ENCODE measurements around the gene HECA.

- TF ChIP-seq CTCF (IDR thresholded peaks at IDR 0.05) (no peak), TEAD4 (CRISPR knock-in tag; IDR thresholded peaks at IDR 0.05) (no peak), SP1 (CRISPR knock-in tag; conservative IDR thresholded peaks at IDR 0.05) (no peak), ESRRA (CRISPR knock-in tag; IDR thresholded peaks at IDR 0.05; ENCODE audit: borderline replicate concordance) (no peak), FOXJ3 (CRISPR knock-in tag; IDR thresholded peaks at IDR 0.05; ENCODE audit: borderline replicate concordance) (no peak), ZNF121 (CRISPR knock-in tag; IDR thresholded peaks at IDR 0.05) (no peak), MYBL2 (CRISPR knock-in tag; IDR thresholded peaks at IDR 0.05) (no peak), CREB1 (CRISPR knock-in tag; IDR thresholded peaks at IDR 0.05) (no peak), NFATC4 (CRISPR knock-in tag; IDR thresholded peaks at IDR 0.05) (no peak), MAX (CRISPR knock-in tag; IDR thresholded peaks at IDR 0.05) (no peak)
These were observed 52.6 kb downstream of the HECA start for GRCh38 chr6:139187489-139187888.
